Suprapubic skin (tissue), 3 donors: ENCODE results near the gene PSME1.

Experiments
- EP300 ChIP-seq: sonication (generic); formaldehyde crosslinking; IDR thresholded peaks from one replicate; pipeline ENCODE4 v1.6.1; 2017; ENCODE audit warnings: antibody characterized with exemption
- TF ChIP-seq, protein P1 (sequence below), 2 donors: fragments of 200-600 bp in 1 of 2; fragments of 450-650 bp in 1 of 2; sonication (generic) in 1 of 2; IDR thresholded peaks; one replicate each; pipeline ENCODE4 v1.5.1; 2016 to 2019; ENCODE audit warnings: antibody characterized with exemption in 2 of 2, mild to moderate bottlenecking in 1 of 2, moderate library complexity in 1 of 2

DNA sequence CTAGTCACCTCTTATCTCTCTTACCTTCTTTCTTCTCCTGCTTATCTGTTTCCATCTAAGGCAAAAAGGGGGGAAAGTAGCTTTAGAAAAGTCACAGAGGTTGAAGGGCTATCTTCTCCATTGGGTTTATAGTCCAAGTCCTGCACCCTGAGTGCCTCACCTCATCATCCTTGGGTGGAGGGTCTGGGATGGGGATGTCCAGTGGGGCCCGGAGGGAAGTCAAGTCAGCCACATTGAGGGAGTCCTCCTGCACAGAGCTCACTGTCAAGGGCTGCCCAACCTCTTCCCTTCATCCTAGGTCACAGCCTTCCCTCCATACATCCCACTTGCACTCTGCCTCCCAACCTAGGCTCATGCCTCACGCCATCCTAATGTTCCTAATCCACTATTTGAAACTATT, 9.2 kb downstream of the PSME1 start:
- TF ChIP-seq, protein P1, sequence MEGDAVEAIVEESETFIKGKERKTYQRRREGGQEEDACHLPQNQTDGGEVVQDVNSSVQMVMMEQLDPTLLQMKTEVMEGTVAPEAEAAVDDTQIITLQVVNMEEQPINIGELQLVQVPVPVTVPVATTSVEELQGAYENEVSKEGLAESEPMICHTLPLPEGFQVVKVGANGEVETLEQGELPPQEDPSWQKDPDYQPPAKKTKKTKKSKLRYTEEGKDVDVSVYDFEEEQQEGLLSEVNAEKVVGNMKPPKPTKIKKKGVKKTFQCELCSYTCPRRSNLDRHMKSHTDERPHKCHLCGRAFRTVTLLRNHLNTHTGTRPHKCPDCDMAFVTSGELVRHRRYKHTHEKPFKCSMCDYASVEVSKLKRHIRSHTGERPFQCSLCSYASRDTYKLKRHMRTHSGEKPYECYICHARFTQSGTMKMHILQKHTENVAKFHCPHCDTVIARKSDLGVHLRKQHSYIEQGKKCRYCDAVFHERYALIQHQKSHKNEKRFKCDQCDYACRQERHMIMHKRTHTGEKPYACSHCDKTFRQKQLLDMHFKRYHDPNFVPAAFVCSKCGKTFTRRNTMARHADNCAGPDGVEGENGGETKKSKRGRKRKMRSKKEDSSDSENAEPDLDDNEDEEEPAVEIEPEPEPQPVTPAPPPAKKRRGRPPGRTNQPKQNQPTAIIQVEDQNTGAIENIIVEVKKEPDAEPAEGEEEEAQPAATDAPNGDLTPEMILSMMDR (IDR thresholded peaks at IDR 0.05), result no peak
- no peak for TF ChIP-seq EP300
